GM19025 (cell line): Measurements from ENCODE around the gene GPX5.
"Not testable (repeated sequence)": the region's sequence is repeated elsewhere in the genome, so short reads cannot be mapped to it uniquely, and the experiment has no call there.

Source experiments
- ATAC-seq: cut with Tn5 transposase; IDR thresholded peaks from one replicate; pipeline ENCODE4 v1.9.1; 2021; ENCODE audit warnings: mild to moderate bottlenecking, low read depth, moderate library complexity; ENCODE audit not compliant: unreplicated experiment

GPX5 gene

DNA sequence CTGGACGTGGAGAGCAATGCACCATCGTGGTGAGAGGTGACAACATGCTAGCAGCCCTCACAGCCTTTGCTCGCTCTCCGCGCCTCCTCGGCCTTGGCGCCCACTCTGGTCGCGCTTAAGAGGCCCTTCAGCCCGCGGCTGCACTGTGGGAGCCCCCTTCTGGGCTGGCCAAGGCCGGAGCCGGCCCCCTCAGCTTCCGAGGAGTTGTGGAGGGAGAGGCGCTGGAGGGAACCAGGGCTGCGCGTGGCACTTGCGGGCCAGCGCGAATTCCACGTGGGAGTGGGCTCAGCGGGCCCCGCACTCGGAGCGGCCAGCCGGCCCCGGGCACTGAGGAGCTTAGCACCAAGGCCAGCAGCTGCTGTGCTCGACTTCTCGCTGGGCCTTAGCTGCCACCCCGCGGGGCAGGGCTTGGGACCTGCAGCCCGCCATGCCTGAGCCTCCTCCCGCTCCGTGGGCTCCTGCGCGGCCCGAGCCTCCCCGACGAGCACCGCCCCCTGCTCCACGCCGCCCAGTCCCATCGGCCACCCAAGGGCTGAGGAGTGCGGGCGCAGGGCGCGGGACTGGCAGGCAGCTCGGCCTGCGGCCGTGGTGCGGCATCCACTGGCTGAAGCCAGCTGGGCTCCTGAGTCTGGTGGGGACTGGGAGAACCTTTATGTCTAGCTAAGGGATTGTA, 13.9 kb upstream of the GPX5 start:
- no peak for ATAC-seq

DNA sequence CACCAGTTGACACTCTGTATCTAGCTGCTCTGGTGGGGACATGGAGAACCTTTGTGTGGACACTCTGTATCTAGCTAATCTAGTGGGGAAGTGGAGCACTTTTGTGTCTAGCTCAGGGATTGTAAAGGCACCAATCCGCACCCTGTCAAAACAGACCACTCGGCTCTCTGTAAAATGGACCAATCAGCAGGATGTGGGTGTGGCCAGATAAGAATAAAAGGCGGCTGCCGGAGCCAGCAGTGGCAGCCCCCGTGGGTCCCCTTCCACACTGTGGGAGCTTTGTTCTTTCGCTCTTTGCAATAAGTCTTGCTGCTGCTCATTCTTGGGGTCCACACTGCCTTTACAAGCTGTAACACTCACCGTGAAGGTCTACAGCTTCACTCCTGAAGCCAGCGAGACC, 13.3 kb upstream of the GPX5 start:
- ATAC-seq, result not testable (repeated sequence)

DNA sequence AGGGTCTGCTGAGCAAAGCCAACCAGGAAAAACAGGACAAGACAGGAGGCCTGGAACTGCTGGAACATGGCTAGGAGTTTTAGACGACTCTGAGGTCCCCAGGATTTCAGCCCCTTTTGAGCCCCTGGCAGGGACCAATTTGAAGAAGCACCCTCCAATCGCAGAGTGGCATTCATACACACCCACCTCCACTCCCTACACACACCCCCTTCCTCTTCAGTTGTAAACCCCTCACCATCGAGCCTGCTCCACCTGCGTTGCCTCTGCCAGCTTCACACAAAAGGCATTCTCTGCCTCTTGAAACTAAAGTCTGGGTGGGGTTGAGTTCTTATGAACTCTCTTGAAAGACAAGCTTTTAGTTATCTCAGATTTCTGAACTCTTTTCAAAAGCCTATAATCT, 10.0 kb upstream of the GPX5 start, which contains the start of gene GPX6:
TSS of gene GPX6 (minus strand) at position 118 of the 400 bp plus-strand sequence. CDS start at position 68, 50 bp downstream.
- no peak for ATAC-seq

DNA sequence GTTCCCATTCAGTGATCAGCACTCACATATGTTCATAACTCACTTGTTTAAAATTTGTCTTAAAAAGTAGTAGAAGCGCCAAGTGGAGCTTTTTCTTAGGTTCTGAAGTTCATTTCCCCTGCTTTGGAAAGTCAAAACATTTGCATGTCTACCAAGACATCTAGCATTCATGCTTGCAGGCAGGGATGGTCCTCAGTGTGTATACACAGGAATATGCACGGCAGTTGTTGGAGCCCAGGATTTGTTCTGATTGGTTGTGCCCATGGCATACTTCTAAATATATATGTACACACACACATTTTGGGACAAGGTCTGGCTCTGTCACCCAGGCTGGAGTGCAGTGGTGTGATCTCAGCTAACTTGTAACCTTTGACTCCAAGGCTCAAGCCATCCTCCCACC, 7.7 kb upstream of the GPX5 start:
- ATAC-seq, result no peak

DNA sequence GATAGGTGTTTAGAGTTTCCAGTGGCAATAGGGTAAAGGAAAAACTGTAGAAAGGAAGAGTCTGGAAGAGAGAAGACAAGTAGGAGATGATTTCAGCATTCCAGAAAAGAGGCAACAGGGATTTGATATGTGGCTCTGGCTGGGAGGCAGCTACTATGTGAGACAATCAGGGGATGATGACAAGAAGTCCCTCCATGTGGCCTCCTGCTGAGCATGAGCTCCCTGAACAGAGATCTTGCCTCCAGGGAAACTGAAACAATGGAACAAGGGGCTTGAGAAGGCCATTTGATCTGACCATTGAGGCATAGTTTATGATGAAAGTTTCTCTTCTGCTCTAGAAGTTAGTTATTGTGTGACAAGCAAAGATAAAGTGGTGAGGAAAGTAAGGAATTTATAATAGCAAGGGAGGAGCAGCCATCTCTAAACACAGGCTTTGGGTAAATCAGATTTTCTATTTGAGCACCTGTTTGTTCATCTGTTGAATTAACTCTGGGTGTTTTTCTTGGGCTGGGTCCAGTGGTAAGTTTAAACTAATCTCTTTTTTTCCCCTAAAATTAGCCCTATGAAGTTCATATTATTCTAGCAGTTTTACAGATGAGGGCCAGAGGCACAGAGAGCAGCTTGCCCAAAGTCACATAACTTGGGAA, 3.0 kb upstream of the GPX5 start:
- no peak for ATAC-seq

DNA sequence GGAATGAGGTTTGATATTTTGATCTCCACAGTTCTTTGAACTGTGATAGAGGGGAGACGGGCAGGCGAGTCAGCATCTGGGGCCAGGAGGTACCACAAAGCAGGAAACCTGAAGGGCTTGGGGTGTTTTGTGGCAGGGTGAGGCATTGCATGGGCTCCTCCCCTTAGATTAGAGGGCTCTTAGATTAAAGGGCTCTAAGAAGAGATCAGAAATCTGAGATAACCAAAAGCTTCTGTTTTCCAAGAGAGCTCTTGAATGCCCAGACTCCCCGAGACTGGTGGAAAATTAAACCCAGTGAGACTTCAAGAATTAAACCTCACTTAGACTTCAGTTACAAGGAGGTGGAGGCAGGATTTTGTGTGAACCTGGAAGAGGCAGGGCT, 2.4 kb upstream of the GPX5 start:
- ATAC-seq, result no peak

DNA sequence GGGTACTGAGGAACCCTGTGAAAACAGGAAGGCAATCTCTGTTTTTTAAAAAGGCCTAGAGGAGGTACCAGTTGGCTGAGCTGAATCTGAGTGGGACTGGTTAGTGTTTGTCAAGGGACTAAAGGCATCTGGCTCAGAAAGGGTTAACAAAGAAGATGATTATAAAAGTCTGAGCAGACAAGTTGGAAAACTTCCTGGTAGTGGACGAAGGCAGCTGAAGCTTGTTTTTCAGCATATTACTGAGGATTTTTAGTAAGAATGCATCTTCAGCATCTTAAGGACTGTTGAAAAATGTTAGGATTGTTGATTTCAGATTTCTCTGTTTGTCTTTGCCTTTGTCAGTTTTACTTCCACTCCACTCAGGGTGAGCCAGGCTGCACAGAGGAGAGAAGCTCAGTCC, 5.1 kb downstream of the GPX5 start:
- no peak for ATAC-seq

DNA sequence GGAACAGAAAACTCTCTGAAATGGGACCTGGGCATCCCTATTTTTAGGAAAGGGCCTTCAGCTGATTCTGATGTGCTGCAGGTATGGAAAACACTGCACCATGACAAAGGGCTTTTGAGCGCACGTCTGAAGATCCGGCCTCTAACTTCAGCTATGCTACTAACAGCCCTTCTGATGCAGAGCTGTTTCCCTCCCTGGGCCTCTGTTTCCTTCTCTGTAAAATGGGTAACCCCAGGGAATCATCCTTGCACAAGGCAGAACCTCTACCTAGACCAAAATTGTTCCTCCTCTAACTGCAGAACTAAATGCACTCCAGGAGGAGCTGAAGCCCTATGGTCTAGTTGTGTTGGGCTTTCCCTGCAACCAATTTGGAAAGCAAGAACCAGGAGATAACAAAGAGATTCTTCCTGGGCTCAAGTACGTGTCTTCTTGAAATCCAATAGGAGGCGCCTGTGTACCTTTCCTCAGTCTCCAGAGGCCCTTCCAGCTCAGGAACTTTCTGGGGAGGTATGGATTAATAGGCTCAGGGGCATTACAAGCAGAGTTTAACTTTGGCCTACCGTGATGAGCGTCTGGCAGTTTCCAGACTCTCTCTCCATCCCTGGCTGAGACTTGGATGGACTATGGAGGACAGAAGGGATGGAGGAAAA, 5.9 kb downstream of the GPX5 start:
- ATAC-seq, result no peak

DNA sequence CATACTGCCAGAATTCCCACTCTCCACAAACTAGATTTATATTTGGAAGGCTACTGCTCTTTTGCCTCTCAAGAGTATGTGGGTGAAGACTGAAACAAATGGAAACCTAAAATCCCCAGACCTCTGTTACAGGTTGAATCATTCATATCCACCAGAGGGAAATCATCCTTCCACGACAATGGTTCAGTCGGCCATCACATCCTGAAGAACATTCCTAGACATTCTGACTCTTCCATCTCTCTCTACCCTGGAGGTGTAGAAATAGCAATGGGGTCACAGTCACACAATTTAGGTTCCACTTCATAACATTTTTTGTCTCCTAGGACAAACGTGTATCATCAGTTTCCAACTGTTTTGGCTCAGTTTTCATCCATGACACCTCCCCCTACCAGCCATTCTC, 8.6 kb downstream of the GPX5 start:
- no peak for ATAC-seq

DNA sequence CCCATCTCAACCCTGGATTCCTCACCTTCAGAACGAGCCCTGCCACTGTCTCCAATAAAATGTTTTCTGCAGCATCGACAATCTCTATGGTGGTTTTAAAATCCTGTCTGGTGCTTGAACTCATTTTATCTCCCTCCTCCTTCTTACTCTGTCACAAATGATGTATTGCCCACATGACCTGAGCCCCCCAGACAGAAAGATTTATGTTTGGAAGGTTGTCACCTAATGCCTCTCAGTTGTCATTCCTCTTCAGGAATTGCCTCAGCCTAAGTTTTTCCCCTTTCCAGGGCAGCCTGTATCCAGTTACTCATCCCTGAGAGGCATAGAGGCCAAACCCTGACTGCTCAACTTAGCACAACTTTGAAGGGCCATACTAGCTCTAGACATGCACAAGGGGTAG, 9.2 kb downstream of the GPX5 start:
- ATAC-seq, result no peak

DNA sequence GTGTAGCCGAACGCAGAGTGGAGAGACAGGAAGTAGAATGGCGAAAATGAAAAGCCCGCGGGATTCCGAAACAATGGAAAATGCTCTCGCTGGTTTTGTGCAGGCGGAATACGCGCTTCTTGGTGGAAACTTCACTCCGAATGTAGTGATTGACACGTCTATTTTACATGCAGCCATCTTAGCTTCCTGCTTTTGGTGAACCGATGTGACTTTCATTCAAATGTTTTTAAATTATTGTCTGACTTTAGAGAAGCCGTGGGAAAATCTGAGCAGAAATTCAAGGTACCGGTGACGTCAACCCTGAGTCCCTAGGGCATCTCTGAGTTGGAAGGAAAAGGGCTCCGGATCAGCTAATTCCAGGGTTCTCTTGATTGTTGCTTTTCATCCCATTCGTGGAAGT, 11.4 kb downstream of the GPX5 start:
- ATAC-seq, result no peak

DNA sequence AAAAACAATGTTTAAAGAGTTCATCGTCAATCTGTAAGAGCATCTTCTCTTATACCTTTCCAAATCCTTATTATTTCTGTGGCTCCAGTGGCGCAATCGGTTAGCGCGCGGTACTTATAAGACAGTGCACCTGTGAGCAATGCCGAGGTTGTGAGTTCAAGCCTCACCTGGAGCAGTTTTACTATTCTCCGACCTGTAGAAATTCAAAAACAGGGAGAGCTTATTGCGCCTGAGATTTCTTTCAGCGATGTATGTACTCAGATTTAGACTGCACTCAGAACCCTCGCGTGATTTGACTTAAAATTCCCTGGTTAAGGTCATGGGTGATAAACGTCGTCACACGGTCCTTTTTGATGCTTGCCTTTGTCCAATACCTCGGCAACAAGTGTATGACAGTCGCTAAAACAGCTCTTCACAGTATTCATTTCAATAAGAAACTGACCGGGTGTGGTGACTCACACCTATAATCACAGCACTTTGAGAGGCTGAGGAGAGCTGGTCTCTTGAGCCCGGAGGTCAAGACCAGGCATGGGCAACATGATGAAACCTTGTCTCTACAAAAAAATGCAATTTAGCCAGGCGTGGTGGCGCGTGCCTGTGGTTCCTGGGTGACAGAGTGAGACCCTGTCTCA, 11.9 kb downstream of the GPX5 start:
- no peak for ATAC-seq

DNA sequence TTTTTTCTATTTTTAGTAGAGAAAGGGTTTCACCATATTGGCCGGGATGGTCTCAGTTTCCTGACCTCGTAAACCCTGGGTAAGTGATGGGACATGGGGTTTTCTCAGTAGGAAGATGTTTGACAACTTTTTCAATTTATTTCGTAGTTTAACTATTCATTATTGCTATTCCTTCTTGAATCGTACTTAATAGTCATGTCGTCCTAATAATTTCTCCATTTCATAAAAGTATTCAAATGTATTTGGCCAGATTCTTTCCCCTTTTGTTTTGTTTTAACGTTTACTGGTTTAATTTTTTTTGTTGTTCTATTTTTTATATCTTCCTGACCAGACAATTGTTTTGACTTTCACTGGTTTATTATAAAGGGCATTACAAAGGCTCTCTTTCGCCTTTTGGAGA, 16.3 kb downstream of the GPX5 start:
- ATAC-seq, result no peak

DNA sequence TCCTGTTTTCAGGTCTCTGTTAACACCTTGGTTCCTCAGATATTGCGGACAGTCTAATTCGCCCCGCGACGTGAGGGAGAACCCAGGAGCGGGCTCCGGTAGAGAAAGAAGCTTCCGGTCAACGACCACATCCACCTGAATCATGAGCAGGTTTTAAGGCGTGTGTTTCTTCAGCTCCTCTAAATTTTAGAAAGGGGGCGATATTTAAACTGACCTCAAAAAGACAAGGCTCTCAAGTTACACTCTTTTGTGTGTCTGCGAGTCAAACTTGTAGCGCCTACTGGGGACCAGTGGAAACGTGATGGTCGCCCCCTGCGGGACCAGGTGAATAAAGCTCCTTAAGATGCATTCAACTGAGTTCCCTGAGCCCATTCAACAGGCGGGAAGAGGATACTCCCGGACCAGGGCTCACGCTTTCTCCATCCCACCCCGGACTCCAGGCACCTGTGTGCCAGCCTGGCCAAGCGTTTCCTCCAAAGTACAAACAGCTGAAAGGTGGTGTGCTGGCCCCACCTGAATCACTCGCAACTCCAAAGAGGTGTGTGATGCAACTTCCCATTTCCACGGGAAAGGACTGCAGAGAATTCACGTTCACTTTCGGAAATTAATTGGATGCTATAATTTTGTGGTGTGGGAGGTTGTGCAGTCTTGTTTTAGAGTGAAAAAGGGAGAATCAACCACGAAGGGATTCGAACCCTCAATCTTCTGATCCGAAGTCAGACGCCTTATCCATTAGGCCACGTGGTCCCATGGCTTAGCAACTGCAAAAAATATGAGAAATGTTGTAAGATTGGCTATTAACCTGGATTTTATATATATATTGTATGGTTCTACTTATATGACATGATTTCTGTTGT, 17.0 kb downstream of the GPX5 start:
- no peak for ATAC-seq

DNA sequence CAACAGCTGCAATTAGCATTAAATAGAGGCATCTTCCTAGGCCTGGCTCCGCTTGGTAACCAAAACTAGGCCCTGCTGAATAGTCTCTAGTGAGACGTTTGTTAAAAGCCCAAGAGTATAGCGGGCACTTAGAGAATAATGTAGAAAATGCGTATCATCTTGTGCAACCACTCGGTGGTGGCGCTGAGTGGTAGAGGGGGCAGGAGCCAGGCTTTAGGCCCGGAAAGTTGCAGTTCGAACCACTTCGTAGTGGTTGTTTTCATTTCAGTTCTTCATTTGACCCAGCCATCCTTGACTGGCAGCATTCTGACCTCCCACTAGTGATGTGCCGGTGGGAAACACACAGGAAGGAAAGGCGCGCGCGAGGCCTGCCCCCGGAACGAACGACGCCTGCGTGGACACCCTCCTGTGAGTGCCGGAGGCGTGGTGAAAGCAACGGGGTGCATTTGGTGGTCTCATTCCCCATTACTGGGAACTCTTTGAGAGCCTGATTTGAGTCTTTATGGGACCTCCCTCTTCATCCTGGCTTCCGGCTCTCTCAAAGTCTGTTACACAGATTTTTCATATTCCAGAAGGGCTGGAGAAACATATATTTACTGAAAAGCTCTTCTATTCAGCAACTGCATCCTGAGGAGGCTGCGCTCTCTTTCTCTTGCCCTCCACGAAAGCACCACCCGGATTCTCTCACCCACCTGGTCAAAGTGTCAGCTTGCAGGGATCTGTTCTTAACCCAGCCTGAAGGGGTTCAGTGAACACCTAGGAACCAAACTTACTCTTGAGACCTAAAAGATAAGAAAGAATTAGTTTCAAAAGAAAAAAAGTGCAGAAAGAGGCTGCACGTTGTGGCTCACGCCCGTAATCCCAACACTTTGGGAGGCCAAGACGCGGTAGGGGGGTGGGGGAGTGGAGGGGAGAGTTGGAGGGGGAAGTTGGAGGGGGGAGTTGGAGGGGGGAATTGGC, 18.2 kb downstream of the GPX5 start:
- ATAC-seq, result no peak

DNA sequence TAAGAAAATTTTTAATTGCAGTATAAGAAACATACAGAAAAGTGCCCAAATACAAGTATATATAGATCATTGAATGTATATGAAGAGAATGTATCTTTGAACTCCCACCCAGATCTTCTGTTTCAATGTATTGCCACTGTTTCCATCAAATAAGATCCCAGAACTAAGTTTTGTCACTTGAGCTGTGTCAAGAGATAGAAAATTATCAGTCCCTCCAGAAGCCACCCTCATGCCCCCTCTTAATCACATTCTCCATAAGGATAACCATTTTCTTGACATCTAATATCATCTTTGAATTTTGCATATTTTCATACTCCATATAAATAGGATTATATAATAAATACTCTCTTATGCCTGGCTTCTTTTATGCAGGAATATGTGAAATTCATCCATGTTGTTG, 20.3 kb downstream of the GPX5 start:
- ATAC-seq, result no peak

DNA sequence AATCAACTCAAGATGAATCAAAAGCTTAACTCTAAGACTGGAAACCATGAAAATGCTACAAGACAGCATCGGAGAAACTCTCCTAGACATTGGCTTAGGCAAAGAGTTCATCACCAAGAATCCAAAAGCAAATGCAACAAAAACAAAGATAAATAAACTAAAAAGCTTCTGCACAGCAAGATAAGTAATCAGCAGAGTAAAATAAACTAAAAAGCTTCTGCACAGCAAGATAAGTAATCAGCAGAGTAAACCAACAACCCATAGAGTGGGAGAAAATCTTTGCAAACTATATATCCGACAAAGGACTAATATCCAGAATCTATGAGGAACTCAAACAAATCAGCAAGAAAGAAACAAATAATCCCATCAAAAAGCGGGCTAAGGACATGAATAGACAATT, 21.3 kb downstream of the GPX5 start:
- ATAC-seq, result not testable (repeated sequence)

DNA sequence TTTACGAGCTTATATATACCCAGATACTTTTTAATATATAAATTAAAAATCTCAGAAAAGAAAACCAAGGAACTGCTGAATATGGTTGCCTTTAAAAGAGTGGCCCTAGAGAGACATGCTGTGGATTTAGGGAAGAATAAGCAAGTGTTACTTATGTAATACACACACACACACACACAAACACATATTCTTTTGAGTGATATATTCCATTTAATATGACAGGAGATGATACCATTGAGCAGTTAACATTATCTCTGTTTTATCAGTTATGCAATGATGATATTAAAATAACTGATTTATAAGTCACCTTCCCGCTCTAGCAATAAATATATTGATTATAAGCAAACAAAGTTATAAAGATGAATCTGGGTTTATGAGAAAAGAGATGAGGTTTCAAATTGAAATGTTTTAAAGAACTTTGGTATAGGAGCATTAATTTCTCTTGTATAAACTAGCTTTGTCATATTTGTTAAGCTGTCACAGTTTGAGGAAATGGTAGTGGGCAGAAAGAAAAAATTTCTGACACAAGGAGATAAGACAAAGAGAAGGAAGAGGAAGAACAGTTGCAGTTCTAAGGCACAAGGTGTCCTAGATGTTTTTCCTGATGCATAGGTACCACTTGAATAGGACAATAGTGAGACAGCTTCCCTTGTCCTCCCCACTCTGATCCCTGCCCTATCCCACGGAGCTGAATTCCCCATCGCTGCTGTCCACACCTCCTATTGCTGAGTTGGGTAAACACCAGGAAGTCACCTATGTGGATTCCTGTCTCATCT, 26.4 kb downstream of the GPX5 start:
- ATAC-seq, result no peak
